Mesenteric fat pad (tissue), 1 donor: Measurements from ENCODE around the gene KCTD16. TPM values are rescaled to one million over a fixed set of nuclear protein-coding genes. Genes with fewer than 3 reads are reported as not detected.

Experiments
- DNase-seq: peaks from one replicate; pipeline ENCODE4 v3.0.0-alpha.2; 2020; ENCODE audit warnings: low spot score
- total RNA-seq: library from RNA; stranded (reverse); fragmentation: NEBNext Ultra II Directional; extraction: Animal tissue kit (Norgen Biotek cat#: 25700); gene quantifications from one replicate; pipeline ENCODE4 v1.2.1, GENCODE V29; 2021
- donor health status: DM: yes; HTN: yes; CAD: no.

The KCTD16 gene
- total RNA-seq, 1 donor from 2014 or later = 0.32 TPM

GRCh38 chr5:144329681-144330080, 159.0 kb downstream of the KCTD16 start:
- DNase-seq = no peak

GRCh38 chr5:144331361-144331760, 160.7 kb downstream of the KCTD16 start:
- DNase-seq = no peak

- no peak for DNase-seq
These were observed 161.6 kb downstream of the KCTD16 start for GRCh38 chr5:144332265-144332664.

- no peak for DNase-seq
These were observed 162.8 kb downstream of the KCTD16 start for GRCh38 chr5:144333336-144333920.

GRCh38 chr5:144335561-144335960, 164.9 kb downstream of the KCTD16 start:
- no peak for DNase-seq

GRCh38 chr5:144336191-144336961, 165.7 kb downstream of the KCTD16 start:
- no peak for DNase-seq

GRCh38 chr5:144352330-144352729, 181.7 kb downstream of the KCTD16 start:
- DNase-seq = no peak

- DNase-seq = no peak
These were observed 182.2 kb downstream of the KCTD16 start for GRCh38 chr5:144352732-144353317.

- DNase-seq = no peak
These were observed 185.8 kb downstream of the KCTD16 start for GRCh38 chr5:144356489-144356888.

GRCh38 chr5:144361406-144361805, 190.7 kb downstream of the KCTD16 start:
- no peak for DNase-seq

GRCh38 chr5:144365885-144366284, 195.2 kb downstream of the KCTD16 start:
- DNase-seq = no peak

GRCh38 chr5:144367991-144368390, 197.3 kb downstream of the KCTD16 start:
- no peak for DNase-seq

GRCh38 chr5:144368556-144368955, 197.9 kb downstream of the KCTD16 start:
- DNase-seq = no peak

- DNase-seq = no peak
These were observed 198.3 kb downstream of the KCTD16 start for GRCh38 chr5:144369006-144369405.

- DNase-seq = no peak
These were observed 199.6 kb downstream of the KCTD16 start for GRCh38 chr5:144370273-144370672.

- no peak for DNase-seq
These were observed 204.0 kb downstream of the KCTD16 start for GRCh38 chr5:144374637-144375036.

GRCh38 chr5:144377207-144377606, 206.5 kb downstream of the KCTD16 start:
- no peak for DNase-seq

- DNase-seq = no peak
These were observed 208.0 kb downstream of the KCTD16 start for GRCh38 chr5:144378681-144379080.

- no peak for DNase-seq
These were observed 214.9 kb downstream of the KCTD16 start for GRCh38 chr5:144385597-144385996.

GRCh38 chr5:144386315-144386714, 215.6 kb downstream of the KCTD16 start:
- DNase-seq = no peak

- DNase-seq = no peak
These were observed 219.5 kb downstream of the KCTD16 start for GRCh38 chr5:144390133-144390532.

GRCh38 chr5:144391044-144391443, 220.4 kb downstream of the KCTD16 start:
- DNase-seq = no peak
